Measurements from ENCODE around the gene PIK3CD.
"Not testable (repeated sequence)": the region's sequence is repeated elsewhere in the genome, so short reads cannot be mapped to it uniquely, and the experiment has no call there.

The PIK3CD gene

GRCh38 chr1:9654834-9655723 is 3.5 kb downstream of the PIK3CD start:
- no peak for DNase-seq (ENCODE audit: low spot score)

- DNase-seq (ENCODE audit: low spot score): no peak
Measured at GRCh38 chr1:9655836-9656235, 4.3 kb downstream of the PIK3CD start.

GRCh38 chr1:9657521-9658032 is 6.0 kb downstream of the PIK3CD start:
- no peak for DNase-seq (ENCODE audit: low spot score)

- DNase-seq (ENCODE audit: low spot score): no peak
Measured at GRCh38 chr1:9658199-9658598, 6.7 kb downstream of the PIK3CD start.

- no peak for DNase-seq (ENCODE audit: low spot score)
Measured at GRCh38 chr1:9659328-9659727, 7.8 kb downstream of the PIK3CD start.

- no peak for DNase-seq (ENCODE audit: low spot score)
Measured at GRCh38 chr1:9663257-9663656, 11.7 kb downstream of the PIK3CD start.

- DNase-seq (ENCODE audit: low spot score): no peak
Measured at GRCh38 chr1:9665193-9665592, 13.7 kb downstream of the PIK3CD start.

GRCh38 chr1:9668080-9668479 is 16.5 kb downstream of the PIK3CD start:
- DNase-seq (ENCODE audit: low spot score): no peak

GRCh38 chr1:9670085-9670484 is 18.6 kb downstream of the PIK3CD start:
- no peak for DNase-seq (ENCODE audit: low spot score)

GRCh38 chr1:9671377-9672140 is 20.0 kb downstream of the PIK3CD start:
- no peak for DNase-seq (ENCODE audit: low spot score)

- no peak for DNase-seq (ENCODE audit: low spot score)
Measured at GRCh38 chr1:9672444-9672843, 20.9 kb downstream of the PIK3CD start.

GRCh38 chr1:9675393-9675792 is 23.9 kb downstream of the PIK3CD start:
- no peak for DNase-seq (ENCODE audit: low spot score)

- not testable (repeated sequence) for DNase-seq (ENCODE audit: low spot score)
Measured at GRCh38 chr1:9676128-9676527, 24.6 kb downstream of the PIK3CD start.

GRCh38 chr1:9676815-9677393 is 25.4 kb downstream of the PIK3CD start:
- no peak for DNase-seq (ENCODE audit: low spot score)

- DNase-seq (ENCODE audit: low spot score): no peak
Measured at GRCh38 chr1:9680091-9680490, 28.6 kb downstream of the PIK3CD start.

- DNase-seq (ENCODE audit: low spot score): no peak
Measured at GRCh38 chr1:9680828-9681227, 29.3 kb downstream of the PIK3CD start.

- no peak for DNase-seq (ENCODE audit: low spot score)
Measured at GRCh38 chr1:9684801-9685200, 33.3 kb downstream of the PIK3CD start.

GRCh38 chr1:9687120-9687873 is 35.8 kb downstream of the PIK3CD start:
- no peak for DNase-seq (ENCODE audit: low spot score)

GRCh38 chr1:9687874-9688582 is 36.5 kb downstream of the PIK3CD start:
- DNase-seq (ENCODE audit: low spot score): no peak

GRCh38 chr1:9688599-9688998 is 37.1 kb downstream of the PIK3CD start:
- no peak for DNase-seq (ENCODE audit: low spot score)

- DNase-seq (ENCODE audit: low spot score): peak; percentile 52
Measured at GRCh38 chr1:9689011-9689706, 37.6 kb downstream of the PIK3CD start.
